ENCODE measurements around the gene PSMD9. TPM values are rescaled to one million over a fixed set of nuclear protein-coding genes. Genes with fewer than 3 reads are reported as not detected.
A peak's percentile ranks its signal among the peaks of the same experiment; 100 is the strongest.

Gene PSMD9
- total RNA-seq, 4 donors from 2014 or later: 2.4 to 312 (median 46.0) TPM

DNA sequence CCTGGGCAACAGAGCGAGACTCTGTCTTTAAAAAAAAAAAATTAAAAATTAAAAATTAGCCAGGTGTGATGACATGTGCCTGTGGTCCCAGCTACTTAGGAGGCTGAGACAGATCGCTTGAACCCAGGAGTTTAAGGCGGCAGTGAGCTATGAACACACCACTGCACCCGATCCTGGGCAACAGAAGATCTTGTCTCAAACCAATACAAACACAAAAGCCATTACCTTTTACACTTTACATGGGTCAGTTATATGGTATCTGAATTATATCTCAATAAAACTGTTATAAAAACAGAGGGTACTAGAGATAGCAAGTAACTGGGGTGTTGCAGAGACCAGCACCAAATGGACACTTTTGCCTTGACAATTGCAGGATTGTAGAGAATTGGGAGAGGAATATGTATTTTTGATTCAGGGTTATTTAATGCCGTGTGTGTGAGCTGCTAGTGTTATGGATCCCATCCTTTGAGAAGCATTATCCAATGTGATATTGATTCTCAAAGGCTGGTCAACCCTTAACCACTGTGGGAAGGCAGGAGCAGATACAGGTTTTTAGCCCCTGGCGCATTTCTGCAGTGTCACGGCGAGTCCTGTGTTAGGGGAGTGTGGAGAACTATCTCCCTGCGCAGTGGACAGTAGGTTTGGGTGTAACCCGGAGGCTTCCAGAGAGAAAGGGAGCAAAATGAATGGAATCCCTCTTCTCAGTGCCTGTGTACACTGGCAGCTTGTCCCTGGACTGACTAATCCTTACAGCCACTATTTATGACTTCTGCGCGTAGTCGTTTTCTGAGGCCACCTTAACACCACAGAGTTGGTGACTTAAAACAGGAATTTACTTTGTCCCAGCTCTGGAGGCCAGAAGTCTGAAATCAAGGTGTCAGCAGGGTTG lies 4.3 kb downstream of the PSMD9 start:
- H3K4me1 ChIP-seq: peaks cover 0 to 11% of the 10 kb centered on the region in 2 donors
- DNase-seq: no peak
- no peaks in the 10 kb centered on the region for H3K27me3 ChIP-seq
- intact Hi-C loops (cut with DNase I; ENCODE audit: low total_unique reads): no loop called here
- H3K9me3 ChIP-seq: no peaks in the 10 kb centered on the region
- TF ChIP-seq, protein P1, sequence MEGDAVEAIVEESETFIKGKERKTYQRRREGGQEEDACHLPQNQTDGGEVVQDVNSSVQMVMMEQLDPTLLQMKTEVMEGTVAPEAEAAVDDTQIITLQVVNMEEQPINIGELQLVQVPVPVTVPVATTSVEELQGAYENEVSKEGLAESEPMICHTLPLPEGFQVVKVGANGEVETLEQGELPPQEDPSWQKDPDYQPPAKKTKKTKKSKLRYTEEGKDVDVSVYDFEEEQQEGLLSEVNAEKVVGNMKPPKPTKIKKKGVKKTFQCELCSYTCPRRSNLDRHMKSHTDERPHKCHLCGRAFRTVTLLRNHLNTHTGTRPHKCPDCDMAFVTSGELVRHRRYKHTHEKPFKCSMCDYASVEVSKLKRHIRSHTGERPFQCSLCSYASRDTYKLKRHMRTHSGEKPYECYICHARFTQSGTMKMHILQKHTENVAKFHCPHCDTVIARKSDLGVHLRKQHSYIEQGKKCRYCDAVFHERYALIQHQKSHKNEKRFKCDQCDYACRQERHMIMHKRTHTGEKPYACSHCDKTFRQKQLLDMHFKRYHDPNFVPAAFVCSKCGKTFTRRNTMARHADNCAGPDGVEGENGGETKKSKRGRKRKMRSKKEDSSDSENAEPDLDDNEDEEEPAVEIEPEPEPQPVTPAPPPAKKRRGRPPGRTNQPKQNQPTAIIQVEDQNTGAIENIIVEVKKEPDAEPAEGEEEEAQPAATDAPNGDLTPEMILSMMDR (IDR thresholded peaks at IDR 0.05): no peak
- TF ChIP-seq POLR2A (IDR thresholded peaks at IDR 0.05): no peak
- no peak overlapping the region for H3K4me3 ChIP-seq
- H3K36me3 ChIP-seq: no peaks in the 10 kb centered on the region
- no peak overlapping the region for H3K27ac ChIP-seq

- no peaks in the 10 kb centered on the region for H3K27me3 ChIP-seq
- TF ChIP-seq, protein P1 (IDR thresholded peaks at IDR 0.05): no peak
- no peaks in the 10 kb centered on the region for H3K36me3 ChIP-seq
- H3K4me1 ChIP-seq: peaks cover 0 to 9% of the 10 kb centered on the region in 2 donors
- no peaks in the 10 kb centered on the region for H3K9me3 ChIP-seq
- peak overlapping the region; percentile 22 to 51 for H3K27ac ChIP-seq
- DNase-seq: no peak
- H3K4me3 ChIP-seq: no peak overlapping the region
- intact Hi-C loops (cut with DNase I; ENCODE audit: low total_unique reads): no loop called here
These were observed 5.4 kb downstream of the PSMD9 start for GRCh38 chr12:121893961-121894460.

- no peak for TF ChIP-seq POLR2A (IDR thresholded peaks at IDR 0.05)
- TF ChIP-seq, protein P1 (IDR thresholded peaks at IDR 0.05): peak; percentile 24 to 55 (median 41)
- H3K36me3 ChIP-seq: no peaks in the 10 kb centered on the region
- no peak overlapping the region for H3K4me3 ChIP-seq
- no peaks in the 10 kb centered on the region for H3K27me3 ChIP-seq
- H3K27ac ChIP-seq: peak overlapping the region in 1 of 2 donors; percentile 51
- peaks cover 0 to 9% of the 10 kb centered on the region in 2 donors for H3K4me1 ChIP-seq
- H3K9me3 ChIP-seq: no peaks in the 10 kb centered on the region
- DNase-seq: peak; percentile 29 to 49
- intact Hi-C loops (cut with DNase I; ENCODE audit: low total_unique reads): no loop called here
These were observed 6.0 kb downstream of the PSMD9 start for GRCh38 chr12:121894633-121895032.

- Histone ChIP-seq H3K4me1 (no peaks in the 10 kb centered on the region), H3K9me3 (no peaks in the 10 kb centered on the region), H3K36me3 (no peaks in the 10 kb centered on the region), H3K27ac (no peak overlapping the region), H3K4me3 (no peak overlapping the region), H3K27me3 (no peaks in the 10 kb centered on the region)
- intact Hi-C loops (cut with DNase I; ENCODE audit: low total_unique reads): no loop called here
- DNase-seq: no peak
- TF ChIP-seq POLR2A (IDR thresholded peaks at IDR 0.05): no peak
- TF ChIP-seq, protein P1 (IDR thresholded peaks at IDR 0.05): no peak
These were observed 9.7 kb downstream of the PSMD9 start for GRCh38 chr12:121898287-121898686.

GRCh38 chr12:121899590-121899989 lies 11.0 kb downstream of the PSMD9 start:
- TF ChIP-seq POLR2A (IDR thresholded peaks at IDR 0.05): no peak
- TF ChIP-seq, protein P1 (IDR thresholded peaks at IDR 0.05): no peak
- no peak overlapping the region for H3K27ac ChIP-seq
- H3K27me3 ChIP-seq: no peaks in the 10 kb centered on the region
- intact Hi-C loops (cut with DNase I; ENCODE audit: low total_unique reads): no loop called here
- DNase-seq: no peak
- H3K9me3 ChIP-seq: no peaks in the 10 kb centered on the region
- H3K36me3 ChIP-seq: no peaks in the 10 kb centered on the region
- H3K4me1 ChIP-seq: no peaks in the 10 kb centered on the region
- H3K4me3 ChIP-seq: no peak overlapping the region

Measured in uterus (tissue), 4 donors.